MM.1S (cell line): ENCODE measurements around the gene C19orf38.

ENCODE experiments used
- DNase-seq: peaks from one replicate; pipeline ENCODE4 v3.0.0-alpha.2; 2015
- H2AFZ ChIP-seq: fragments of 300-600 bp; sonication (generic); 2 replicates; pipeline ENCODE4 v1.6.0; 2016; ENCODE audit warnings: antibody characterized with exemption, low read length
- H3F3A ChIP-seq: fragments of 300-600 bp; sonication (generic); 2 replicates; pipeline ENCODE4 v1.6.1; 2016; ENCODE audit warnings: mild to moderate bottlenecking, antibody characterized with exemption, low read length, moderate library complexity, mixed read lengths; ENCODE audit not compliant: insufficient read depth
- H3K27ac ChIP-seq: fragments of 300-600 bp; sonication (generic); 2 replicates; pipeline ENCODE4 v1.5.1; 2016; ENCODE audit warnings: mild to moderate bottlenecking, low read length
- H3K27me3 ChIP-seq: fragments of 300-600 bp; sonication (generic); replicated peaks from 2 replicates; pipeline ENCODE4 v1.6.0; 2016; ENCODE audit warnings: low read length; ENCODE audit not compliant: insufficient read depth
- H3K36me3 ChIP-seq: fragments of 300-600 bp; sonication (generic); replicated peaks from 2 replicates; pipeline ENCODE4 v1.6.1; 2016; ENCODE audit warnings: mild to moderate bottlenecking, low read length, mixed read lengths; ENCODE audit not compliant: insufficient read depth
- H3K4me1 ChIP-seq: fragments of 300-600 bp; sonication (generic); 2 replicates; pipeline ENCODE4 v1.6.1; 2016; ENCODE audit warnings: low read length, mixed read lengths
- H3K4me2 ChIP-seq: fragments of 300-600 bp; sonication (generic); 2 replicates; pipeline ENCODE4 v1.6.0; 2016; ENCODE audit warnings: low read depth, low read length
- H3K4me3 ChIP-seq: fragments of 300-600 bp; sonication (generic); 2 replicates; pipeline ENCODE4 v1.5.1; 2016; ENCODE audit warnings: low read length, mixed read lengths
- H3K79me2 ChIP-seq: fragments of 300-600 bp; sonication (generic); 2 replicates; pipeline ENCODE4 v1.6.1; 2016; ENCODE audit warnings: mixed run types, low read length, mixed read lengths
- H3K9ac ChIP-seq: fragments of 300-600 bp; sonication (generic); 2 replicates; pipeline ENCODE4 v1.6.1; 2016; ENCODE audit warnings: low read length, mixed read lengths
- H3K9me2 ChIP-seq: fragments of 300-600 bp; sonication (generic); replicated peaks from 2 replicates; pipeline ENCODE4 v1.6.1; 2016; ENCODE audit warnings: mild to moderate bottlenecking, low read length, mixed read lengths; ENCODE audit not compliant: insufficient read depth
- H3K9me3 ChIP-seq: fragments of 300-600 bp; sonication (generic); replicated peaks from 2 replicates; pipeline ENCODE4 v1.6.1; 2016; ENCODE audit warnings: mild to moderate bottlenecking, low read length, mixed read lengths; ENCODE audit not compliant: insufficient read depth
- H4K20me1 ChIP-seq: fragments of 300-600 bp; sonication (generic); 2 replicates; pipeline ENCODE4 v1.6.1; 2016; ENCODE audit warnings: mild to moderate bottlenecking, low read length, moderate library complexity, mixed read lengths; ENCODE audit not compliant: insufficient read depth
- CTCF ChIP-seq: fragments of 300-600 bp; sonication (generic); IDR thresholded peaks from 2 replicates; pipeline ENCODE4 v1.5.1; 2016; ENCODE audit warnings: antibody characterized with exemption, low read length, mixed read lengths
- EZH2 ChIP-seq: fragments of 300-600 bp; sonication (generic); optimal IDR thresholded peaks from 2 replicates; pipeline ENCODE3; 2017; ENCODE audit warnings: low read depth, mild to moderate bottlenecking, antibody characterized with exemption, low read length, mixed read lengths
- EZH2phosphoT487 ChIP-seq: fragments of 300-600 bp; sonication (generic); IDR thresholded peaks from 2 replicates; pipeline ENCODE4 v1.6.1; 2018; ENCODE audit warnings: antibody characterized with exemption, low read length

The C19orf38 gene

GRCh38 chr19:10858204-10858828, 10.1 kb downstream of the C19orf38 start:
- no peaks in the 10 kb centered on the region for H3K9me2 ChIP-seq
- no peak overlapping the region for H3K27ac ChIP-seq
- TF ChIP-seq EZH2 (no peak), CTCF (peak; percentile 66)
- H3K27me3 ChIP-seq = no peaks in the 10 kb centered on the region
- H2AFZ ChIP-seq = no peak overlapping the region
- H3F3A ChIP-seq = no peaks in the 10 kb centered on the region
- H3K9ac ChIP-seq = no peak overlapping the region
- no peaks in the 10 kb centered on the region for H3K9me3 ChIP-seq
- no peak overlapping the region for H3K4me3 ChIP-seq
- no peaks in the 10 kb centered on the region for H3K79me2 ChIP-seq
- H3K4me2 ChIP-seq = no peak overlapping the region
- H4K20me1 ChIP-seq = no peaks in the 10 kb centered on the region
- no peaks in the 10 kb centered on the region for H3K36me3 ChIP-seq
- H3K4me1 ChIP-seq = no peaks in the 10 kb centered on the region
- no peak for DNase-seq

DNA sequence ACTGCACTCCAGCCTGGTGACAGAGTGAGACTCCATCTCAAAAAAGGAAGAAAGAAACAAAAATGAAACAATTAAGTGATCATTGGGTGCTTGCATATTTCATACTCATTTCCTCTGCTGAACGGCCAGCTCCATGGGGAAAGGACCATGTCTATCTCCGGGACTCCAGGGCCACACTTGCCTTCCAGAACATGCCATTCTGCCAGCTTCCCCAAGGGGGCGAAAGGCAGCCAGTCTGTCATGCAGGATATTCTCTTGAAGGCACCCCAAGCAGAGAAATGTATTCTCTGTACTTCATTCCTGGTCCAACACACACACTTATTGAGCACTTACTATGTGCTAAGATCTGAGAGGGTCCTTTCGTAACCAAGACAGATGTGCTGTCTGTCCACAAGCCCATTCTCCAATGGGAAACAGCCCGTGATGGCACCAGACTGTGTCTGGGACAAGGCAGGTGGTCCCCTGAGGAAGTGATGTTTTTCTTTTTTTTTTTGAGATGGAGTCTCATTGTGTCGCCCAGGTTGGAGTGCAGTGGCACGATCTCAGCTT, 13.0 kb downstream of the C19orf38 start:
- Histone ChIP-seq H3F3A (no peaks in the 10 kb centered on the region), H3K4me3 (no peak overlapping the region), H2AFZ (no peak overlapping the region), H3K27me3 (no peaks in the 10 kb centered on the region), H4K20me1 (no peaks in the 10 kb centered on the region), H3K27ac (no peak overlapping the region), H3K79me2 (no peaks in the 10 kb centered on the region), H3K4me1 (no peaks in the 10 kb centered on the region), H3K4me2 (no peak overlapping the region), H3K9me3 (no peaks in the 10 kb centered on the region), H3K36me3 (no peaks in the 10 kb centered on the region), H3K9ac (no peak overlapping the region), H3K9me2 (no peaks in the 10 kb centered on the region)
- no peak for DNase-seq
- no peak for TF ChIP-seq EZH2
- TF ChIP-seq CTCF = peak; percentile 49
- no peak for TF ChIP-seq EZH2phosphoT487

DNA sequence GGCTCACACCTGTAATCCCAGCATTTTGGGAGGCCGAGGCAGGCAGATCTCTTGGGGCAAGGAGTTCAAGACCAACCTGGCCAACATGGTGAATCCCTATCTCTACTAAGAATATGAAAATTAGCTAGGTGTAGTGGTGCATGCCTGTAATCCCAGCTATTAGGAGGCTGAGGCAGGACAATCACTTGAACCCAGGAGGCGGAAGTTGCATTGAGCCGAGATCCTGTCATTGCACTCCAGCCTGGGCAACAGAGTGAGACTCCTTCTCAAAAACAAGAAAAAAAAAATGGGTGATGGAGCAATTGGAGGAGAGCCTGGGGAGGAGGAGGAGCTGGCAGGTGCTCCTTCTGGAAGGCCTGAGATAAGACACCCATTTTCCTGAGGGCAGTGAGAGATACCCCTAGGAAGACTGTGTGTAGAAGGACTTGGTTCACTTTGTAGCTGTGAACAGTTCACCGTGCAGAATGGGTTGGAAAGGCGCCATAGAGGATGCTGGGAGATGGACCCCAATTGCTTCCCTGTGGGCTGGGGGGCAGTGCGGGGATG, 14.4 kb downstream of the C19orf38 start:
- no peak for DNase-seq
- Histone ChIP-seq H3K36me3 (no peaks in the 10 kb centered on the region), H3K79me2 (no peaks in the 10 kb centered on the region), H3K27ac (no peak overlapping the region), H2AFZ (no peak overlapping the region), H3K9me3 (no peaks in the 10 kb centered on the region), H3K9me2 (no peaks in the 10 kb centered on the region), H3F3A (no peaks in the 10 kb centered on the region), H3K4me1 (no peaks in the 10 kb centered on the region), H4K20me1 (no peaks in the 10 kb centered on the region), H3K27me3 (no peaks in the 10 kb centered on the region), H3K4me3 (no peak overlapping the region), H3K9ac (no peak overlapping the region), H3K4me2 (no peak overlapping the region)
- TF ChIP-seq EZH2phosphoT487 = no peak

DNA sequence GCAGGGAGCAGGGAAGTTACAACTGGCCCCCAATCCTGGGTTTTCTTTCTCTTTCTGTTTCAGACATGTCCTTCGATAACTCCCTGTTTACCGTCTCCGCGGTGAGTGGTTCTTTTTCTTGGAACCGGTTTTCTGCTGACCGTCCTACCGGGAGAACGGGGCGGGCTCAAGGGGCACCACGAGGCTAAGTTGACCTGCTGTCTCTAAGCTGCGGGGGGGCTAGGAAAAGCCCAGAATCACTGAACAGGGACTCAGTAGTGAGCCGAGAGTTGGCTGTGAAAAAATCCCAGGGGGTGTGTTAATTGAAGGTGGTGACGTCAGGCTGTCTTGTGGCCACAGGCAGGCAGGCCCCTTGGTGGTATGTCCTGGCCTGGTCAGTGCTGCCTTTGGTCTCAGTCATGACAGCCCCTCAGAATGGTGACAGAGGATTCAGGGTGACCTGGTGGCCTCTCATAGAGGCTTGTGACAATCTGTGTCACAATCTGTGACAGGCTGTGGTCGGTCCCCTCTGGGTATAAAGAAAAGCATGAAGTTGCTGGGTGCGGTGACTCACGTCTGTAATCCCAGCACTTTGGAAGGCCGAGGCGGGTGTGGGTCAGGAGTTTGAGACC, 15.0 kb downstream of the C19orf38 start:
- no peak overlapping the region for H3K4me2 ChIP-seq
- no peak overlapping the region for H2AFZ ChIP-seq
- no peaks in the 10 kb centered on the region for H4K20me1 ChIP-seq
- H3F3A ChIP-seq = peaks cover 2% of the 10 kb centered on the region
- no peaks in the 10 kb centered on the region for H3K36me3 ChIP-seq
- H3K4me1 ChIP-seq = no peaks in the 10 kb centered on the region
- DNase-seq = no peak
- no peak overlapping the region for H3K4me3 ChIP-seq
- no peak overlapping the region for H3K9ac ChIP-seq
- H3K27me3 ChIP-seq = no peaks in the 10 kb centered on the region
- no peaks in the 10 kb centered on the region for H3K79me2 ChIP-seq
- H3K9me3 ChIP-seq = no peaks in the 10 kb centered on the region
- no peak for TF ChIP-seq EZH2phosphoT487
- TF ChIP-seq CTCF = no peak
- TF ChIP-seq EZH2 = no peak
- no peak overlapping the region for H3K27ac ChIP-seq
- no peaks in the 10 kb centered on the region for H3K9me2 ChIP-seq
